ENCODE measurements around the gene TMEM9.
A peak's percentile ranks its signal among the peaks of the same experiment; 100 is the strongest.

The TMEM9 gene

DNA sequence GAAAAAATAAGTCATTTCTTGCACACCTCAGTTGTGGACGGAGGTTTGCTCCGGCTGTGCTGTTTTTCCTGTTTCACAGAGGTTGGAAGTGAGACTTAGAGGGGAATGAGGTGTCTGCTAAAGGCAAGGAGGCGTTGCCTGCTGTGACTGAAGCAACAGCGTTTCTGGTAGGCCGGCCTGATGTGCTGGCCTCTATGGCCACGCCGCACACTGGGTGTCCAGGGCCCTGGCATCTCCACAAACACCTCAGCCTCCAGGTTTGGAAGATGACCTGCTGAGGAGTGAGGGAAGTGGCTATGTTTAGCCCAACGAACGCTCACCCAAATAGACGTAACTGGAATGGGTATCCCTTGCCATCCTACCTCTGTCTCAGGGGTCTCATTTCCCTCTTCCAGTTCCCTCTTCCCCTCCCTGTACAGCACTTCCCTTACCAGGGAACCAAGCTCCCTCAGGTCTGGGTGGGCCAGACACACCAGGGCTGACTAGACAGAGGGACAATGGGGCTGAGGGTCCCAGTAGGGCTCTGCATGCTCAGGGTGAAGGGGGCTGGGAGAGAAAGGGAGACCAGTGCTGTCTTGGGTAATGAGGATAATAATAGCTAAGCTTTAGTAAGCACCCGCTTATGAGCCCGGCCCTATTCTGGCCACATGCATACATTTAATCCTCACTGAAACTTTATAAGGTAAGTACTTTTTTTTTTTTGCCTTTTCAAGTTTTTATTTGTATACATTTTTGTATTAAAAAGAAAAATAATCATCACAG, 53.9 kb downstream of the TMEM9 start:
- DNase-seq, result no peak

DNA sequence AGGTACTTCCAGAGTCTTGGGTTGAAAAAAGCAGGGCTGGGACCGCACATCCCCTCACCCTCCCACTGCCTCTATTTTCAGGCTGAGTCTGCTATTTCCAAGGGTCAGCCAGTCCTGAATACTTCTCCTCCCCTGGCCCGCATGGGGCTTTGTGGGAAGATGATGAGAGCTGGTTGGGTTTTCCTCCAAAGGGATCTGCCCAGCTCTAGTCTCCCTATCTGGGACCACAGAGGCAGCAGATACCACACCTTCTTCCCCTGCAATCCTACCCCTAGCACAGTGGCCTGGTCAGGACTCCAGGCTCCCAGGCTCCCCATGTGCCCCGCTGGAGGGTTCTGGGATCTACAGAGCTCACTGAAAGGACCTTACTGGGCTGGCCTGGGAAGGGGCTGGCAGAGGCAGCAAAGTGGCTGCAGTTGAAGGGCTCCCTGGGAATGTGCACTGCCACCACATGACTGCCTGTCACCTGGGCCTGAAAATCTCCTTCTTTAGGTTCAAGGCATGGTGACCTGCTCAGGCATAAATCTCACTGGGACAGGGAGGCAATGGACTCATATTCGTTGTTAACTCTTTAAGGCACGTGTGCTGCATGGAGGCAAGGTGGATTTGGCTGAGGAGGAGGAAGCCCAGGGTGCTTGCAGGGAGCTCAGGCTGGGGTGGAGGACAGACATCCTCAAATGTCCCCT, 55.1 kb downstream of the TMEM9 start:
- DNase-seq, result no peak

DNA sequence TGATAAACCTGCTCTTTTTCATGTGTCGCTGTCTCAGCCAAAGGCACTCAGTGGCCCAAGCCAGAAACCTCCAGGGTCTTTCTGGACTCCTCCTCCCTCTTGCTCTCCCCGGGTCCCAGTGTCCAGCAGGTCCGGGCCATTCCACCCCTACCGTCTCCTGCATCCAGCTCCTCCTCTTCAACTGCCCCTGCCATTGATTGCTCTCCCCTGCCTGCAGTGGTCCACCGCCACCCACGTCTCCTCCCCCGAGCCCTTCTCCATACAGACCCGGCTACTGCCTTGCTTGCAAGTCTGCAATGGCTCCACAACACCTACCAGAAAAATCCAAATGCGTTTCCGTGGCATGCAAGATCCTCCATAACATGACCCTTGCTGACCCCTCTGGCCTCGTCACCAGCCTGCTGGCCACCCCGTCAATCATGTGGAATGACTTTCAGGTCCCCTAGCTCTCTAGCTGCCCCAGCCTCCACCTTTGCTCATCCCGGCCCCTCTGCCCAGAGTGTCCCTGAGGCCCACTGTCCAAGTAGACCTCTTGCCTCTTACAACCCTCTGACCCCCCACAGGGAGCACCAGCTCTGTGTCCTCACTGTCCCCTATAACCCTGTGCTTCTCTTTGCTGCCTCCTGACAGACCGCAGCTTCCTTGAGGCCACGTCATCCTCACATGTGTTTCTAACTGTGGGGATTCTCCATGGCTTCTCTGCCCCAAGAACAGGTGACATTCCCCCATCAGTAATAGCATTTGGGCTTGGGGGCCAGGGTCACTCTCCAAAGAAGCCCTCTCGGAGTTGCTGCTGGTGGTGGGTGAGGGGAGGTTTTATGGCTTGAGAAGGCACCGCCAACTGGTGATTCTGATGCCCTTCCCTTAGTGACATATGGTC, 57.1 kb downstream of the TMEM9 start:
- no peak for DNase-seq

DNA sequence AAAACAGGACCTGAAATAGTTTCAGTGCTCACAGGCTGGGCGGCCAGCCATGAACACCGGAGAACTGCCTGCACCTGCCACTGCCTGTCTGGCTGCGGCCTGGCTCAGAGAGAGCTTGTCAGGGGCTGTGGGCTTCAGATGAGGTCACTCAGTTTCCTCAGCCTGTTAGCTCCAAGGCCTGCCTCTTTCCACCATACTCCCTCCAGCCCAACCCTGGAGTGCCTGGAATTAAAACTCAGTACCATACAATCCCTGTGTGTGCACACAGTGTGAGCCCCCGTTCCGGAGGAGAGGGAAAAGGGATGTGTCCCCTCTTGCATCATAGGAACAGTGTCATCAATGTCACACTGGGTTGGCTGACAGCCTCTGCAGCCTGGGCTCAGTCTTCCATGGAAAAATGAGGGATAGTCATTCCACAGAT, 58.2 kb downstream of the TMEM9 start:
- DNase-seq, result no peak

DNA sequence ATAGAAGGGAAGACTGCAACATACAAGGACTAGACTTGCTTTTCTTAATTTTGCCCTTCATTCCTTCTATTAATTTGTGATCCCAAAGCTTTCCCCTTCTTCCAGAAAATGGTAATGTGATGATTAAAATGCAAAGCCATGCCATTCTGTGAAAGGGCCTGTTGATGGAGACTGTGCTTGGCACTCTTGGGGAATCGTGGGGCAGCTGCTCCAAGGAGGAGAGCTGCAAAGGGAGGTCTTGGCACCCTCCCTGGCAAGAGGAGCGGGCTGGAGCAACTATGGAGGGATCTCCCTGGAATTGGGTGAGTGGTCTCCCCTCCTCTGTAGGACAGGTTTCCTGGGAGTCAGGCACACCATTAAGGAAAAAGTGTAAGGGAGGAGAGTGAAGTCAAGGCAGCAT, 58.7 kb downstream of the TMEM9 start:
- no peak for DNase-seq

DNA sequence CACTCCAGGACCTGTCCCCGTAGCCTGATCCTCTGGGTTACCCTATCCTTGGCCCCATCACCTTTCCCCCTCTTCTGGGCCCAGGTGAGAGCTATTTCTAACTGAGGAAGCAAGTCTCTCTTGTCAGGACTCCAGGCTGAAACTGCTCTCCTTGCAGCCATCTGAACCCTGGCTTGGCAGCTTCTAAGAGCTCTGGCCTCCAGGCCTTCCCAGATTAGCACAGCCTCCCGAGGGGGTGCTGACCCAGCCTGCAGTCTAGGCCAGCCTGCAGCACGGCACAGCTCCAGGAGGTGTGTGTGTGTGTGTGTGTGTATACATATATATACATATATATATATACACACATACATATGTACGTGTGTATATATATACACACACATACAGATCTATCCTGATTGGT, 59.4 kb downstream of the TMEM9 start:
- DNase-seq, result no peak

DNA sequence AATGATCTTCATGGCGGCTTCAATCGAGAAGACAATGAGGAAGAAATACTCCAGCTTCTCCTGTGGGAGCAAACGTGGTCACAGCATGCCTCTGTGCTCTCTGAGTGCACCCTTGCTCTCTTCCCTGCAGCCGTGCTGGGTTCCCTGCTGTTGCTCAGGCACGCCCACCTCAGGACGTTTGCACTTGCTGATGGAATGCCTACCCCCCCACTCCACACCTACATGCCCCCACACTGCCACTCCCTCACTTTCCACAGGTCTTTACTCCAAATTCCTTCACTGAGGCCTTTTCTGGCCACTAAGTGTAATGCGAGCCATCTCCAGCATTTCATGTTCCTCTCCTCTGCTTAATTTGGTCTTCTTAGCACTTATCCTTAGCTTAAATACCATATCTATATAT, 60.3 kb downstream of the TMEM9 start:
- DNase-seq, result no peak

DNA sequence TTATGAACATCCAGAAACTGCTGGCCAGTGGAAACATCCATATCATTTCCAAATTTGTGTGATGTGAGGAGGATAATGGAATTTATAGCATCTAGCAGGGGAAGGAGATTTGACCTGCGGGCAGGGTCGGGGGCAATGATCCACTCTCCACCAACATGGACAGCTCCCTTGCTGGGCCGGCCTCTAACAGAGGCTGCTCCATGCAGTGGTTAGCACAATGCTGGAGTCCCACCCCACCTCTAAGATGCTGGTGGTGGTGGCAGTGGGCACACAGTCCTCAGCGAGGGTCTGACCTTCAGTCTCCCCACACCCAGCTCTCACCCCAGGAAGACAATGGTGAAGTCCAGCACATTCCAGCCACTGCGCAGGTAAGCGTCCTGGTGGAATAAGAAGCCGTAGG, 60.7 kb downstream of the TMEM9 start:
- no peak for DNase-seq

DNA sequence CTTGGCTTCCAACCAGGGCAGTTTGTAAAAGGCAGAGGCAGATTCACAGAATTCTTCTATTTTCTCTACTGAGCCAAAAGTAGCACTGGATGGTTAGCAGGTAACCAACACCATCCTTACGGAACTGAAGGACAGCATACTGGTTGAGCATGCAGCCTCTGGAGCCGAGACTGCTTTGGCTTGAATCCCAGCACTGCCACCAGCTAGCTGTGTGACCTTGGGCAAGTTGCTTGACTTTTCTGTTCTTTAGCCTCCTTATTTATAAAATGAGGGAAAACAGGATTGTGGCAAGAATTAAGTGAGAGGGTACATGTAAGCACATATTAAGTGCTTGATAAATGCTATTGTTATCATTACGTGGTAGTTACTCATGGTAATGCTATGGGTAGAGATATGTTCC, 61.5 kb downstream of the TMEM9 start:
- DNase-seq, result no peak

DNA sequence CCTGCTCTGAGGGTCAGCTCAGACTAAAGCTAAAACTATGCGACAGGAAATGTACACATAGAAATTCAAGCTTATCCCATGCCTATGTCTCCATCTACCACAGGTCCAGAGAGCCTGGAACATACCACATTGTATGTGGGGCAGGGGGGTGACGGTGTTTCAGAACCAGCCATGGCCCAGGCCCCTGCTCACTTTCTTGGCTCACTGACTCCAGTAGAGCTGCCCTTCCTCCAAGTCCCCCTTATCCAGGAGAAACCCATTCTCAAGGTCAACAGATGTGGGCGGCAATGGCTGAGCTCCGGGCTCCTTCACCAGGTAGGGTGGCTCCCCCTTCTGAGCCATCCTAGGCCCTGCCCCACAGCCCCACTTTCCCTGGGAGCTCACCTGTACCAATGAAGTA, 63.0 kb downstream of the TMEM9 start:
- no peak for DNase-seq

DNA sequence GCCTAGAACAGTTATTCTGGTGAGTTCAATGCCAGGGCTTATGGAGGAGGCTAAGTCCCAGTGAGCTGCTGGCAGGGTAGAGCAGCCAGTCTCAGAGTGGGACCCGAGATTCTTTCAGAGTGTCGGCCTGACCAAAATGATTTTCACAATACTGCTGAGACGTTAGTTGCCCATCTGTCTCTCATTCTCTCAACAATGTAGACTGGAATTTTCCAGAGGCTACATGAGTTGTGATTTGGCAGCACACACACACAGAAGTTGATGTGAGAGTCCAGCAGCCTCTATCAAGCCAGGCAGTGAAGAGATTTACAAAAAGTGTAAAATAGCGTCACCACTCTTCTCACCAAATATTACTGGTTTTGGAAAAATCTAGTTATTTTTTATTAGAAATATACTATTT, 63.7 kb downstream of the TMEM9 start:
- no peak for DNase-seq

DNA sequence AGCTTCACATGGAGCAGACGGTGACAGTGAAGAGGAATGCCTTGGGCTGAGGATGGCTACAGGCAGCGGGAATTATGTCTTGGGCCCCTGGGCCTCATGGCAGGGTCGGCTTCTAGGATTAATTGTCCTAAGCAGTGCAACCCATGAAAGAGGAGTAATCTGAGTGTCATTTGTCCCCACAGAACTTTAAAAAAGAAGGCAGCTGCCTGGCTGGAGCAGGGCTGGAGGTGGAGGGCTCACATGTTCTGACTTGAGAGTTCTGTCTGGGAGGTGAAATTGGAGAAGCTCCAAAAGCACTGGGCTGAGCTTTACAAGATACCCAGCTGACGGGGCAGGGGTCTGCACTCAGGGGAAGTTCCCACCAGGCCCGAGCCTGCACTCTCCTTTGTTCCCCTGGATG, 64.7 kb downstream of the TMEM9 start:
- no peak for DNase-seq

DNA sequence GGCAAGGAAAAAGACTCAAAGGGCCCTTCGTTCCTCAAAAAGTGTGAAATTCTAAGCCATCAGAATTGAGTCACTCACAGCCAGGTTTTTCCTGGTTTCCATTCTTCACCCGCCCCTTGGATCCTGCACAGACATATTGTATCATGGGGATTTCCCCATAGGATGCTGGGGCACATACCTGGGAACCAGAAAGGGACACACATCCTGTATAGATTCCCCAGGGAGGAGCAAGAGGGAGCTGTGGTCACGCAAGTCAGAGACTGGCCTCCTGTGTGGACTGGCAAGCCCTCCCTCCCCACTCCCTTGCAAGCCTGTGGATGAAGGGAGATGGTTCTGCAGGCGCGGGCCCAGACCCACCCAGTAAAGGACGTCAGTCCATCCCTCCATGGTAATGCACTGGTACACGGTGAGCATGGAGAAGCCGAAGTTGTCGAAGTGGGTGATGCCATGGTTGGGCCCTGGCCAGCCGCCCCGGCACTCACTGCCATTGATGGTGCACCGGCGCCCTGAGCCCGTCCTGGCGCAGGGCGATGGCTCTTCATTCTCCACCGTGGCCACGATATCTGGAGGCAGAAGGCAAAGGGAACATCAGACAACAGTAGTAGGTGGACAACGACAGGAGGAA, 65.3 kb downstream of the TMEM9 start:
- DNase-seq, result no peak

DNA sequence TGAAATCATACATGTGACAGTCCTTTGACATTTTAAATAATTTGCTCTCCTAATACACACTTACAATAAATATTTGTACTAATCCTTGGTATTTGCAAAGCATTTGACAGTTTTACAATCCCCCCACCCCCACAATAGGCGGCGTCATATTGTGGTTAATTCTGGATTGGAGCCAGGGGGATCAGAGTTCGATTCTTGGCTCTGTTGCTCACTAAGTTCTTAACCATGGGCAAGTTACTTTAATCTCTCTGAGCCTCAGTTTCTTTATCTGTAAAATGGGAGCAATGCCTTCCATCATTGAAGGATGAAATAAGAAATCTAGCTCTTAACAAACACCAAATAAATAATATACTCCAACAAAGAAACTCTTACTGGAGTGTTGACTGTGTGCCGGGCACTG, 65.9 kb downstream of the TMEM9 start:
- no peak for DNase-seq

DNA sequence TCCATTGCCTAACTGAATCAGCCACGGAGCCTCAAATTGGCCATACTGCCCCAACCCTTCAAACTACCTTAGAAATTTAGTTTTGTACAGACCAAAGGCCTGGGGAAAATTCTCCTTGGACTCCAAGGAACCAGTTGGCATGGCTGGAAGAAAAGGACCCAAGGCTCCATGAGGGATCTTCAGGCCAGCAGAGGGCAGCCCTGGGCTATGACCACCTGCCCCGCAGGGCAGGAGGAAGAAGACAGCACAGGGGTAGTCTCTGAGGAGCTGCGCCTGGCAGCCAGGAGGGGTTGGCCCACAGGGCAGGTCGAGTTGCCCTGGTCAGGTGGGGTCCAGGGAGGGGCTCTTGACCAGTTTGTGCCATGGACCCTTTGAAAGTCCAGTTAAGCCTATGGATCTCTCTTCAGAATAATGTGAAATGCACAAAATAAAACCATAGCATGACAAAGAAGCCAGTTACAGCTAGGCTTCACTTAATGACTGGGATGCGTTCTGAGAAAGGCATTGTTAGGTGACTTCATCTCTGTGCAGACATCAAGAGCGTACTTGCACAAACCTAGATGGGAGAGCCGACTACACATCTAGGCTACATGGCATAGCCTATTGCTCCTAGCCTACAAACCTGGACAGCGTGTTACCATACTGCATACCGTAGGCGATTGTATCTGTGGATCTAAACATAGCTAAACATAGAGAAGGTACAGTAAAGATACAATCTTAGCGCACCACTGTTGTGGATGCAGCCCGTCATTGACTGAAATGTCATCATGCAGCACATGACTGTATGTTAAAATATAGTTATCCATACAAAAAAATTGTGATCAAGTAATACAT, 68.2 kb downstream of the TMEM9 start:
- peak; percentile 38 for DNase-seq

All from activated CD4-positive, CD25-positive, alpha-beta regulatory T cell treated with anti-CD3 and anti-CD28 coated beads, Interleukin-2, amount 50 U/mL, for 72 hours (primary cell).